Measurements from ENCODE around the gene MTPN. TPM values are rescaled to one million over a fixed set of nuclear protein-coding genes. Genes with fewer than 3 reads are reported as not detected.

Gene MTPN
- total RNA-seq, 2 experiments from 2014 or later, result 88.4 to 94.0 TPM

DNA sequence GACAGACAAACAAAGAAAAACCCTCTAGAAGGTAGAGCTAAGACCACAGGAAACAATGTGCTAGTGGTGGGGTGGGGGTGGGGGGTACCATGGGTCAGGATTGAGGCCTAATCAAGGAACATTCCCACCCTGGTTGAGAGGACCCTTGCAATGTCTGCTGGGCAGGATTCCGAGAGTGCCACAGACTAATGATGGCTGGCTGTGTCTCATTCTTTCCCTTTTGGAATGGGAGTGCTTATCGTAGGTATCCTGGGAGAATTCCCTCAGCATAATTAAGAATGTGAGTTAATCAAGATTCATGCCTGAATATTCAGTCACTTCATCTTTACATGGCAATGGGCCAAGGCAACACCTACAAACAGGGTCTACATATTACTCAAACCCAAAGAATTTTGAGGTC lies 14.7 kb upstream of the MTPN start:
- H3K36me3 Mint-ChIP-seq (ENCODE audit: low read depth), result no peaks in the 10 kb centered on the region
- Histone ChIP-seq H3K27ac (ENCODE audit: low read depth in 1 of 2, low read length in 2 of 2) (no peak overlapping the region), H3K27me3 (ENCODE audit: control insufficient read depth in 1 of 2, insufficient read depth in 2 of 2, low read length in 2 of 2) (no peaks in the 10 kb centered on the region), H3K36me3 (ENCODE audit: insufficient read depth, low read length) (no peaks in the 10 kb centered on the region), H3K9me3 (ENCODE audit: control insufficient read depth in 1 of 2, insufficient read depth in 1 of 2, low read length in 2 of 2) (no peaks in the 10 kb centered on the region), H3K4me3 (ENCODE audit: low read length) (no peak overlapping the region), H3K4me1 (ENCODE audit: insufficient read depth, low read length) (peaks cover 13% of the 10 kb centered on the region)
- H3K27me3 Mint-ChIP-seq, result peaks cover 5% of the 10 kb centered on the region
- H3K4me1 Mint-ChIP-seq (ENCODE audit: low read depth), result peaks cover 9% of the 10 kb centered on the region
- H3K9me3 Mint-ChIP-seq, result no peaks in the 10 kb centered on the region
- TF ChIP-seq, protein P1, sequence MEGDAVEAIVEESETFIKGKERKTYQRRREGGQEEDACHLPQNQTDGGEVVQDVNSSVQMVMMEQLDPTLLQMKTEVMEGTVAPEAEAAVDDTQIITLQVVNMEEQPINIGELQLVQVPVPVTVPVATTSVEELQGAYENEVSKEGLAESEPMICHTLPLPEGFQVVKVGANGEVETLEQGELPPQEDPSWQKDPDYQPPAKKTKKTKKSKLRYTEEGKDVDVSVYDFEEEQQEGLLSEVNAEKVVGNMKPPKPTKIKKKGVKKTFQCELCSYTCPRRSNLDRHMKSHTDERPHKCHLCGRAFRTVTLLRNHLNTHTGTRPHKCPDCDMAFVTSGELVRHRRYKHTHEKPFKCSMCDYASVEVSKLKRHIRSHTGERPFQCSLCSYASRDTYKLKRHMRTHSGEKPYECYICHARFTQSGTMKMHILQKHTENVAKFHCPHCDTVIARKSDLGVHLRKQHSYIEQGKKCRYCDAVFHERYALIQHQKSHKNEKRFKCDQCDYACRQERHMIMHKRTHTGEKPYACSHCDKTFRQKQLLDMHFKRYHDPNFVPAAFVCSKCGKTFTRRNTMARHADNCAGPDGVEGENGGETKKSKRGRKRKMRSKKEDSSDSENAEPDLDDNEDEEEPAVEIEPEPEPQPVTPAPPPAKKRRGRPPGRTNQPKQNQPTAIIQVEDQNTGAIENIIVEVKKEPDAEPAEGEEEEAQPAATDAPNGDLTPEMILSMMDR (IDR thresholded peaks at IDR 0.05), result no peak
- H3K4me3 Mint-ChIP-seq, result no peak overlapping the region
- ChIA-PET CTCF (no interaction called here), POLR2A (no interaction called here)
- ATAC-seq (ENCODE audit: poor library complexity), result no peak
- intact Hi-C loops (cut with DNase I, micrococcal nuclease), result no loop called here
- H3K27ac Mint-ChIP-seq, result no peak overlapping the region
- DNase-seq, result no peak

- H3K9me3 Mint-ChIP-seq, result no peaks in the 10 kb centered on the region
- Histone ChIP-seq H3K27ac (ENCODE audit: low read depth in 1 of 2, low read length in 2 of 2) (no peak overlapping the region), H3K27me3 (ENCODE audit: control insufficient read depth in 1 of 2, insufficient read depth in 2 of 2, low read length in 2 of 2) (no peaks in the 10 kb centered on the region), H3K9me3 (ENCODE audit: control insufficient read depth in 1 of 2, insufficient read depth in 1 of 2, low read length in 2 of 2) (no peaks in the 10 kb centered on the region), H3K36me3 (ENCODE audit: insufficient read depth, low read length) (no peaks in the 10 kb centered on the region), H3K4me3 (ENCODE audit: low read length) (no peak overlapping the region), H3K4me1 (ENCODE audit: insufficient read depth, low read length) (peaks cover 13% of the 10 kb centered on the region)
- TF ChIP-seq, protein P1 (IDR thresholded peaks at IDR 0.05), result no peak
- ATAC-seq (ENCODE audit: poor library complexity) (no peak), DNase-seq (no peak)
- POLR2A ChIA-PET, result no interaction called here
- CTCF ChIA-PET, result no interaction called here
- no peak overlapping the region for H3K4me3 Mint-ChIP-seq
- H3K27me3 Mint-ChIP-seq, result peaks cover 5% of the 10 kb centered on the region
- no peak overlapping the region for H3K27ac Mint-ChIP-seq
- intact Hi-C loops (cut with DNase I, micrococcal nuclease), result no loop called here
- H3K36me3 Mint-ChIP-seq (ENCODE audit: low read depth), result no peaks in the 10 kb centered on the region
- peaks cover 9% of the 10 kb centered on the region for H3K4me1 Mint-ChIP-seq (ENCODE audit: low read depth)
Measured at GRCh38 chr7:135991322-135991721, 14.2 kb upstream of the MTPN start.

DNA sequence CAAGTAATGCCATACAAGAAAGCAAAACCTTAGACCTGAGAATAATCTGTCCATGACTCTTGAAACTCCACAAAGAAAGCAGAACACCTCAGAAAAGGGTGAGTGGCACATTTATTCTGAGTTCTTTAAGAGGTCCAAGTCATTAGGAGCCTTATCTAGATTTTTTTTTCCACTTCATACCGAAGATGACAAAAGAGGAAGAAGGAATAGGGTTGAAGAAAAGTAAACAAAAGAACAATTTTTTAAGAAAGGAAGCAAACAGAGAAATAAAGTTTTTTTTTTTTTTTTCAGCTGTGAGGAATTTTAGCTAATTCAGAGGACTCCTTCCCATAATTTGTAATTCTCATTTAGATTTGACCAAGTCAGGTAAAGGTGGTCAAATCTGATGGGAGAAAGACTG lies 13.1 kb upstream of the MTPN start:
- Mint-ChIP-seq H3K27ac (no peak overlapping the region), H3K4me3 (no peak overlapping the region), H3K27me3 (peaks cover 5% of the 10 kb centered on the region), H3K36me3 (ENCODE audit: low read depth) (no peaks in the 10 kb centered on the region), H3K9me3 (no peaks in the 10 kb centered on the region), H3K4me1 (ENCODE audit: low read depth) (peaks cover 14% of the 10 kb centered on the region)
- ChIA-PET POLR2A (no interaction called here), CTCF (interaction anchor here (1.1 kb wide), 1 partner anchor 99 kb away, joined by 3 read pairs; no protein-coding TSS in a partner anchor)
- TF ChIP-seq, protein P1 (IDR thresholded peaks at IDR 0.05), result no peak
- Histone ChIP-seq H3K4me3 (ENCODE audit: low read length) (no peak overlapping the region), H3K9me3 (ENCODE audit: control insufficient read depth in 1 of 2, insufficient read depth in 1 of 2, low read length in 2 of 2) (no peaks in the 10 kb centered on the region), H3K4me1 (ENCODE audit: insufficient read depth, low read length) (peaks cover 13% of the 10 kb centered on the region), H3K27ac (ENCODE audit: low read depth in 1 of 2, low read length in 2 of 2) (no peak overlapping the region), H3K36me3 (ENCODE audit: insufficient read depth, low read length) (no peaks in the 10 kb centered on the region), H3K27me3 (ENCODE audit: control insufficient read depth in 1 of 2, insufficient read depth in 2 of 2, low read length in 2 of 2) (no peaks in the 10 kb centered on the region)
- ATAC-seq (ENCODE audit: poor library complexity) (no peak), DNase-seq (no peak)
- intact Hi-C loops (cut with DNase I, micrococcal nuclease), result no loop called here

All from CD4-positive, alpha-beta T cell (primary cell).